ENCODE results near the gene DUOX2.

DNA sequence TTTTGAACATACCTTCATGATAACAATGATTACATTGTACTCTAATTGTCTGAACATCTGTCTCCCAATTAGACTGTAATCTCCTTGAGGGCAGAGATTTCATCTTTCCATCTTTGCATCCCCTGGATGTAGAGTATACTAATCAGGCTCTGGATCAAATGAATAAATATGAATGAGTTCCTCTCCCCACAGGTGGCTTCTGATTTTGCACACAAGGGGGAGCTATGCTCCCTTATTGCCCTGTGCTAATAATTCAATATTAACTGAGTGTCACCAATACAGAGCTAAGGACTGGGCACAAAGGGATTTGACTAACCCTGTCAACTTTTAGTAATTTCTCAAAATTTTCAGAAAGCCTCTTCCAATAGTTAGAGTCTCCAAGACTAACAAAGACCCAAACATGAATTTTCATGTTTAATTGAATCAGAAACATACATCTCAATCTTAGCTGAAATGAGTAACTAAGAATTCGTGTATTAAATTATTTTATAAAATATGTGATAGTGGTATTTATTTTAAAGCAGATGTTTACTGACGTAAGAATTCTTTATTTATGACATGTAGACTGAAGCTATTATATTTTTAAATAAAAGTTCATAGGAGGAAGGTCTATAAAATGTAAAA lies 12.7 kb upstream of the DUOX2 start:
- TF ChIP-seq CTCF (IDR thresholded peaks at IDR 0.05) = peak; percentile 32 to 64 (median 55)
- TF ChIP-seq POLR2A (IDR thresholded peaks at IDR 0.05) = no peak

Measured in heart left ventricle (tissue), 13 donors.